Ishikawa (cell line): ENCODE data around the gene NUDCD3.

ENCODE experiments used
- CEBPB ChIP-seq: IDR thresholded peaks from 2 replicates; pipeline ENCODE4 v1.6.1; 2012
- CREB1 ChIP-seq: IDR thresholded peaks from 2 replicates; pipeline ENCODE4 v1.6.1; 2012; ENCODE audit warnings: low read depth
- EGR1 ChIP-seq: IDR thresholded peaks from 2 replicates; pipeline ENCODE4 v1.6.1; 2012
- EP300 ChIP-seq: IDR thresholded peaks from 2 replicates; pipeline ENCODE4 v1.6.1; 2012; ENCODE audit warnings: borderline replicate concordance
- FOXM1 ChIP-seq: IDR thresholded peaks from 2 replicates; pipeline ENCODE4 v1.6.1; 2012; ENCODE audit warnings: low read depth, borderline replicate concordance
- NFIC ChIP-seq: IDR thresholded peaks from 2 replicates; pipeline ENCODE4 v1.6.1; 2012
- RAD21 ChIP-seq: IDR thresholded peaks from 2 replicates; pipeline ENCODE4 v1.6.1; 2012; ENCODE audit warnings: low read depth
- TAF1 ChIP-seq: IDR thresholded peaks from 2 replicates; pipeline ENCODE4 v1.6.1; 2012; ENCODE audit warnings: low read depth, mild to moderate bottlenecking
- TCF12 ChIP-seq: IDR thresholded peaks from 2 replicates; pipeline ENCODE4 v1.6.1; 2012; ENCODE audit warnings: low read depth
- TEAD4 ChIP-seq: IDR thresholded peaks from 2 replicates; pipeline ENCODE4 v1.6.1; 2012
- YY1 ChIP-seq: IDR thresholded peaks from 2 replicates; pipeline ENCODE4 v1.6.1; 2012; ENCODE audit warnings: low read depth
- ZBTB7A ChIP-seq: IDR thresholded peaks from 2 replicates; pipeline ENCODE4 v1.6.1; 2012; ENCODE audit warnings: low read depth
- TF ChIP-seq, protein P1 (sequence below): IDR thresholded peaks from 2 replicates; pipeline ENCODE4 v1.6.1; 2012
- TF ChIP-seq, protein P2 (sequence below): IDR thresholded peaks from 2 replicates; pipeline ENCODE4 v1.6.1; 2012; ENCODE audit warnings: low read depth, mild to moderate bottlenecking
- TF ChIP-seq, protein P3 (sequence below): IDR thresholded peaks from 2 replicates; pipeline ENCODE4 v1.6.1; 2012

The NUDCD3 gene

DNA sequence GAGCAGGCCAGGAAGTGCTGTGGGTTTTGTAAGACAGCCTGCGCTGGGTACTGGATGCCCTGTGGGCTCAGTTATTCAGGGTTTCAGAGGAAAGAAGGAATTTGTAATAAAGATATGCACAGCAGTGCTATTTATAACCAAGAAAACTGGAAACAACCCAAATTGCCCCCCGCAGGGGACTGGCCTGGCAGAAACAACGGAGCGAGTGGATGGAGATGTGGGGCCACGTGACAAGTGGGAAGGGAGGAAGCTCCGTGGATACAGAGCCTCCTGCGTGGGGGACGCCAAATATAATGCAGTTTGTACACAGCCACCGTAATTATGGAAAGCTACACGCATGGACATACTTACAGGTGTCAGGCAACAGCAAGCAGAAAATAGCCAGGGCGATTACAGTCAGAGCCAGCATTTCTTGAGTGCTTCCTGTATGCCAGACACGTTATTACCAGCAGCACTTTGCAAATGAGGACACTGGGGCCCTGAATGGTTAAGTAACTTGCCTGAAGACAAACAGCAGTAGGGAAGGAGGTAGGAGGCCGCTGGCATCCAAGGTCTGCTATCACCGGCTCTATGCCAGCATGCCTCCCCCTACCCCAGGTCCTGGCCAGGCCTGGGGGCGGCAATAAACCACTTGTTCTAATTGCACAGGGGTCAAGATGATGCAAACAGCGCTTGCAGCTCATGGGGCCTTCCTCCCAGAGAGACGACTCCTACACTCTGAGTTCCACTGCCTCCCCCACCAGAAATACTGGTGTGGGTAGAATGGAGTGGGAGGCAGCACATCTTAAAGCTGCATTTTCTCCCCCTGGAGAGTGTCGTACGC, 156.3 kb downstream of the NUDCD3 start:
- TF ChIP-seq TEAD4 (no peak), EGR1 (no peak), CEBPB (no peak), CREB1 (no peak), TAF1 (no peak), RAD21 (no peak), TCF12 (no peak), ZBTB7A (no peak), FOXM1 (no peak)
- TF ChIP-seq, protein P1, sequence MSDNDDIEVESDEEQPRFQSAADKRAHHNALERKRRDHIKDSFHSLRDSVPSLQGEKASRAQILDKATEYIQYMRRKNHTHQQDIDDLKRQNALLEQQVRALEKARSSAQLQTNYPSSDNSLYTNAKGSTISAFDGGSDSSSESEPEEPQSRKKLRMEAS: no peak

DNA sequence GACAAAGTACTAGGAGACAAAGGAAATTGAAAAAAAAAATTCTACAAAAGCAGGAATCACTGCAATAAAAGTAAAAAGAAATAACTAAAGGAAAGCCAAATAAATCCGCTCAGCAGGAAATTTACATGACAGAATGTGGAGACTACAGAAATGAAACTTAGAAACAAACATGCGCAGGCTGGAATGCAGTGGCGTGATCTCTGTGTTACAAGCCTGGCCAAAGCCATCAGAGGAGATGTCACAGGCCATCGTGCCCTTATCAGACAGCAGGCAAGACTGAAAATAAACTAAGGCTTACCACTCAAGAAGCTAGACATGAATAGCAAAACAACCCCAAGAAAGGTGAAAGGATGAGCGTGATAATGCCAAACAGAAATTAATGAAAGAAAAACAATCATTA, 158.8 kb downstream of the NUDCD3 start:
- TF ChIP-seq TCF12 (no peak), CREB1 (no peak), TEAD4 (no peak), FOXM1 (no peak), EP300 (no peak), YY1 (no peak), TAF1 (no peak), ZBTB7A (no peak), CEBPB (no peak), NFIC (no peak), EGR1 (no peak), RAD21 (no peak)
- TF ChIP-seq, protein P1: no peak
- TF ChIP-seq, protein P2, sequence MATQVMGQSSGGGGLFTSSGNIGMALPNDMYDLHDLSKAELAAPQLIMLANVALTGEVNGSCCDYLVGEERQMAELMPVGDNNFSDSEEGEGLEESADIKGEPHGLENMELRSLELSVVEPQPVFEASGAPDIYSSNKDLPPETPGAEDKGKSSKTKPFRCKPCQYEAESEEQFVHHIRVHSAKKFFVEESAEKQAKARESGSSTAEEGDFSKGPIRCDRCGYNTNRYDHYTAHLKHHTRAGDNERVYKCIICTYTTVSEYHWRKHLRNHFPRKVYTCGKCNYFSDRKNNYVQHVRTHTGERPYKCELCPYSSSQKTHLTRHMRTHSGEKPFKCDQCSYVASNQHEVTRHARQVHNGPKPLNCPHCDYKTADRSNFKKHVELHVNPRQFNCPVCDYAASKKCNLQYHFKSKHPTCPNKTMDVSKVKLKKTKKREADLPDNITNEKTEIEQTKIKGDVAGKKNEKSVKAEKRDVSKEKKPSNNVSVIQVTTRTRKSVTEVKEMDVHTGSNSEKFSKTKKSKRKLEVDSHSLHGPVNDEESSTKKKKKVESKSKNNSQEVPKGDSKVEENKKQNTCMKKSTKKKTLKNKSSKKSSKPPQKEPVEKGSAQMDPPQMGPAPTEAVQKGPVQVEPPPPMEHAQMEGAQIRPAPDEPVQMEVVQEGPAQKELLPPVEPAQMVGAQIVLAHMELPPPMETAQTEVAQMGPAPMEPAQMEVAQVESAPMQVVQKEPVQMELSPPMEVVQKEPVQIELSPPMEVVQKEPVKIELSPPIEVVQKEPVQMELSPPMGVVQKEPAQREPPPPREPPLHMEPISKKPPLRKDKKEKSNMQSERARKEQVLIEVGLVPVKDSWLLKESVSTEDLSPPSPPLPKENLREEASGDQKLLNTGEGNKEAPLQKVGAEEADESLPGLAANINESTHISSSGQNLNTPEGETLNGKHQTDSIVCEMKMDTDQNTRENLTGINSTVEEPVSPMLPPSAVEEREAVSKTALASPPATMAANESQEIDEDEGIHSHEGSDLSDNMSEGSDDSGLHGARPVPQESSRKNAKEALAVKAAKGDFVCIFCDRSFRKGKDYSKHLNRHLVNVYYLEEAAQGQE: no peak
- TF ChIP-seq, protein P3, sequence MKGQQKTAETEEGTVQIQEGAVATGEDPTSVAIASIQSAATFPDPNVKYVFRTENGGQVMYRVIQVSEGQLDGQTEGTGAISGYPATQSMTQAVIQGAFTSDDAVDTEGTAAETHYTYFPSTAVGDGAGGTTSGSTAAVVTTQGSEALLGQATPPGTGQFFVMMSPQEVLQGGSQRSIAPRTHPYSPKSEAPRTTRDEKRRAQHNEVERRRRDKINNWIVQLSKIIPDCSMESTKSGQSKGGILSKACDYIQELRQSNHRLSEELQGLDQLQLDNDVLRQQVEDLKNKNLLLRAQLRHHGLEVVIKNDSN: no peak

DNA sequence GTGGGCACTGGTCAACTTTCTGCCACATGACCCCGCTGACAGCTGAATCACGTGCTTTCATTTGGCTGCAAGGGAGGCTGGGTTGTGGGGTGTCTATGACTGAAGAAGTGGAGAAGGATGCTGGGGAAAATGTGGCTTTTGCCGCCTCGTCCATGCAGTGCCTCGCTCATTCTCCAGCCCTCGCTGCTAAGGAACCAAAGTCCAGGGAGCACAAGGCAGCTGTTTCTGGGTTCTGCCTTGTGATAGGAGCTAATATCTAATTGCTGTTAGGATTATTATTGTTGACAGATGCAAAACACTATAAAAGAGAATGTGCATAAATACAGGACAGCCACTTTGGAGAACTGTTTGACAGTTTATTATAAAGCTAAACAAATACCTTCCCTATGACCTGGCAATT, 160.1 kb downstream of the NUDCD3 start:
- TF ChIP-seq TAF1 (no peak), CEBPB (no peak), NFIC (no peak), YY1 (no peak), FOXM1 (no peak)

DNA sequence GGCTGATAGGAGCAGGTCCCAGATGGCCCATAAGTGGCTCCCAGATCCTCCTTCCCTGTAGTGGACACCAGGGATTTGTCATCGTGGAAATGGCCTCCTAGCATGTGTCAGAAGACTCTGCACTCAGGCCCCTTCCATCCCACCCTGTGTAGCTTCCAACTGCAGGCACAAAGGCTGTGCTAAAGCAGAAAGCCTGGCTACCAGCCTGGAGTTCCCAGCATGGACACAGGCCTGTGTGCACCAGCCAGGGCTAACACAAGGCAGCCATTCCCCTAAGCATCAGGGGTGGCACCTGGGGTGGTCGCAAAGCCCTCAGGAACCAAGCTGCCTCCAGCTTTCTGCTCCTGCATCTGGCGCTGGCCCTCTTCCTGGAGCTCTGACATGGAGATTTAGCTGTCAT, 160.6 kb downstream of the NUDCD3 start:
- no peak for TF ChIP-seq EP300
- TF ChIP-seq RAD21: no peak
- no peak for TF ChIP-seq YY1
- TF ChIP-seq TCF12: no peak
- no peak for TF ChIP-seq EGR1
- TF ChIP-seq, protein P3: no peak
- TF ChIP-seq CREB1: no peak
